ENCODE measurements around the gene SST.

DNA sequence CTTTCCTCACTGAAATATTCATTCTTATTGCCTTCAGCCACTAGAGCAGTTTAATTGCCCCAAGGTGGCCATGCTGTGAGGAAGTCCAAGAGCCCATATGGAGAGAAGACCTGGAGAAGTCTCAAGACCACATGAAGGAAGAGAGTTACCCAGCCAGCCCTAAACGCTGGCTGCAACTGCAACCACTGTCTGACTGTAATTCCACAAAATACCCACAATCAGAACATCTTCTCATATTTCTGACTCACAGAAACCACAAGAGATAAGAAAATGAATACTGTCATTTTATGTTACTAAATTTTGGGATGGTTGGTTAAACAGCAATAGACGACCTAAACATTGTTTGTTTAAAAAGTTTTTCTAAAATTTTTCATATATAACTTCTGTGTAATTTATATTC lies 14.7 kb upstream of the SST start:
- TF ChIP-seq, protein P1, sequence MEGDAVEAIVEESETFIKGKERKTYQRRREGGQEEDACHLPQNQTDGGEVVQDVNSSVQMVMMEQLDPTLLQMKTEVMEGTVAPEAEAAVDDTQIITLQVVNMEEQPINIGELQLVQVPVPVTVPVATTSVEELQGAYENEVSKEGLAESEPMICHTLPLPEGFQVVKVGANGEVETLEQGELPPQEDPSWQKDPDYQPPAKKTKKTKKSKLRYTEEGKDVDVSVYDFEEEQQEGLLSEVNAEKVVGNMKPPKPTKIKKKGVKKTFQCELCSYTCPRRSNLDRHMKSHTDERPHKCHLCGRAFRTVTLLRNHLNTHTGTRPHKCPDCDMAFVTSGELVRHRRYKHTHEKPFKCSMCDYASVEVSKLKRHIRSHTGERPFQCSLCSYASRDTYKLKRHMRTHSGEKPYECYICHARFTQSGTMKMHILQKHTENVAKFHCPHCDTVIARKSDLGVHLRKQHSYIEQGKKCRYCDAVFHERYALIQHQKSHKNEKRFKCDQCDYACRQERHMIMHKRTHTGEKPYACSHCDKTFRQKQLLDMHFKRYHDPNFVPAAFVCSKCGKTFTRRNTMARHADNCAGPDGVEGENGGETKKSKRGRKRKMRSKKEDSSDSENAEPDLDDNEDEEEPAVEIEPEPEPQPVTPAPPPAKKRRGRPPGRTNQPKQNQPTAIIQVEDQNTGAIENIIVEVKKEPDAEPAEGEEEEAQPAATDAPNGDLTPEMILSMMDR (IDR thresholded peaks at IDR 0.05; ENCODE audit: low read depth, low read length): no peak
- no peak for TF ChIP-seq EZH2phosphoT487 (IDR thresholded peaks at IDR 0.05; ENCODE audit: low read depth)
